Measurements from ENCODE around the gene ZXDB.

DNA sequence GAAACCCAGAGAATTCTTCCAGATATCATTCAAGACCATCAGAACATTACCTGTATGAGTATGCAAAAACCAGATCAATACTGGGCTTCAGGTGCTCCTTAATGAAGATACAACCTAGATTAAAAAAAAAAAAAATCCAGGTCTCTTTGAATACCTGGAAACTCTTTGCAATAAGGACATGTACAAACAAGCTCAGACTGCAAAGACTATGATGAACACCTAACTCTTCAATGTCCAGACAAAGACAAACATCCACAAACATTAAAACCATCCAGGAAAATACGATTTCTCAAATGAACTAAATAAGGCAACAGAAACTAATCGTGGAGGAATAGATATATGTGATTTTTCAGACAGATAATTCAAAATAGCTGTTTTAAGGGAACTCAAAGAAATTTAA is 49.5 kb downstream of the ZXDB start:
- TF ChIP-seq, protein P1, sequence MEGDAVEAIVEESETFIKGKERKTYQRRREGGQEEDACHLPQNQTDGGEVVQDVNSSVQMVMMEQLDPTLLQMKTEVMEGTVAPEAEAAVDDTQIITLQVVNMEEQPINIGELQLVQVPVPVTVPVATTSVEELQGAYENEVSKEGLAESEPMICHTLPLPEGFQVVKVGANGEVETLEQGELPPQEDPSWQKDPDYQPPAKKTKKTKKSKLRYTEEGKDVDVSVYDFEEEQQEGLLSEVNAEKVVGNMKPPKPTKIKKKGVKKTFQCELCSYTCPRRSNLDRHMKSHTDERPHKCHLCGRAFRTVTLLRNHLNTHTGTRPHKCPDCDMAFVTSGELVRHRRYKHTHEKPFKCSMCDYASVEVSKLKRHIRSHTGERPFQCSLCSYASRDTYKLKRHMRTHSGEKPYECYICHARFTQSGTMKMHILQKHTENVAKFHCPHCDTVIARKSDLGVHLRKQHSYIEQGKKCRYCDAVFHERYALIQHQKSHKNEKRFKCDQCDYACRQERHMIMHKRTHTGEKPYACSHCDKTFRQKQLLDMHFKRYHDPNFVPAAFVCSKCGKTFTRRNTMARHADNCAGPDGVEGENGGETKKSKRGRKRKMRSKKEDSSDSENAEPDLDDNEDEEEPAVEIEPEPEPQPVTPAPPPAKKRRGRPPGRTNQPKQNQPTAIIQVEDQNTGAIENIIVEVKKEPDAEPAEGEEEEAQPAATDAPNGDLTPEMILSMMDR (IDR thresholded peaks at IDR 0.05), result no peak
- no peak for TF ChIP-seq POLR2A (IDR thresholded peaks at IDR 0.05)

All from uterus (tissue), 2 donors.